ENCODE results near the gene AMOTL2.

Gene AMOTL2

GRCh38 chr3:134332344-134332743 lies 41.9 kb downstream of the AMOTL2 start:
- Histone ChIP-seq H3K4me3 (ENCODE audit: insufficient read depth in 1 of 2, low read depth in 1 of 2, low read length in 2 of 2) (peak overlapping the region in 1 of 2 experiments; percentile 71), H2BK5ac (ENCODE audit: low read depth, low read length, poor library complexity, severe bottlenecking) (peak overlapping the region; percentile 86), H3K9me3 (ENCODE audit: control insufficient read depth, low read length) (no peaks in the 10 kb centered on the region), H2BK120ac (ENCODE audit: low read depth, low read length) (peak overlapping the region; percentile 35), H3K18ac (ENCODE audit: low read depth in 1 of 2, low read length in 2 of 2) (peak overlapping the region; percentile 40 to 63), H3K79me1 (replicated peaks; ENCODE audit: low read length, poor library complexity, severe bottlenecking) (no peaks in the 10 kb centered on the region), H3K36me3 (ENCODE audit: control insufficient read depth in 1 of 2, insufficient read depth in 2 of 2, low read depth in 1 of 2, low read length in 2 of 2) (no peaks in the 10 kb centered on the region), H3K27ac (ENCODE audit: low read length, poor library complexity, severe bottlenecking) (peak overlapping the region; percentile 93), H3K9ac (ENCODE audit: low read length) (peak overlapping the region; percentile 67), H3K4me1 (ENCODE audit: control insufficient read depth, insufficient read depth, low read depth, low read length) (peaks cover 55% of the 10 kb centered on the region), H3K23ac (ENCODE audit: low read length in 2 of 2) (no peak overlapping the region), H2BK15ac (ENCODE audit: low read depth, poor library complexity, severe bottlenecking) (peak overlapping the region; percentile 50), H3K14ac (ENCODE audit: low read length in 2 of 2) (peak overlapping the region in 1 of 2 experiments; percentile 49), H3K4ac (ENCODE audit: low read depth in 1 of 2, low read length in 2 of 2) (peak overlapping the region; percentile 1 to 61), H3K27me3 (ENCODE audit: control insufficient read depth in 1 of 2, insufficient read depth in 1 of 2, low read length in 2 of 2) (no peaks in the 10 kb centered on the region), H4K8ac (ENCODE audit: low read length) (peak overlapping the region; percentile 12), H3K4me2 (ENCODE audit: low read length, poor library complexity, severe bottlenecking) (no peak overlapping the region), H2BK12ac (ENCODE audit: low read length in 2 of 2) (peak overlapping the region; percentile 23 to 27), H2AFZ (ENCODE audit: low read depth, low read length) (no peak overlapping the region), H2AK5ac (ENCODE audit: low read length, severe bottlenecking) (peak overlapping the region; percentile 99), H4K91ac (ENCODE audit: low read length) (peak overlapping the region; percentile 85)
- no peak for DNase-seq
- 94% methylated on average over 6 of the region's 6 CpGs for WGBS

- no peak overlapping the region for H3K4me2 ChIP-seq (ENCODE audit: low read length, poor library complexity, severe bottlenecking)
- H3K27ac ChIP-seq (ENCODE audit: low read length, poor library complexity, severe bottlenecking): peak overlapping the region; percentile 93
- DNase-seq: no peak
- peak overlapping the region in 1 of 2 experiments; percentile 82 for H2BK12ac ChIP-seq (ENCODE audit: low read length in 2 of 2)
- H3K18ac ChIP-seq (ENCODE audit: low read depth in 1 of 2, low read length in 2 of 2): peak overlapping the region in 1 of 2 experiments; percentile 63
- no peaks in the 10 kb centered on the region for H3K9me3 ChIP-seq (ENCODE audit: control insufficient read depth, low read length)
- peak overlapping the region; percentile 99 for H2AK5ac ChIP-seq (ENCODE audit: low read length, severe bottlenecking)
- no CpG with 5 or more reads among the region's 5 CpGs for WGBS
- H2BK5ac ChIP-seq (ENCODE audit: low read depth, low read length, poor library complexity, severe bottlenecking): peak overlapping the region; percentile 50
- H3K4ac ChIP-seq (ENCODE audit: low read depth in 1 of 2, low read length in 2 of 2): peak overlapping the region in 1 of 2 experiments; percentile 61
- H3K4me3 ChIP-seq (ENCODE audit: insufficient read depth in 1 of 2, low read depth in 1 of 2, low read length in 2 of 2): peak overlapping the region in 1 of 2 experiments; percentile 71
- no peaks in the 10 kb centered on the region for H3K79me1 ChIP-seq (replicated peaks; ENCODE audit: low read length, poor library complexity, severe bottlenecking)
- H3K9ac ChIP-seq (ENCODE audit: low read length): peak overlapping the region; percentile 67
- H4K8ac ChIP-seq (ENCODE audit: low read length): no peak overlapping the region
- H2BK120ac ChIP-seq (ENCODE audit: low read depth, low read length): peak overlapping the region; percentile 35
- no peak overlapping the region for H4K91ac ChIP-seq (ENCODE audit: low read length)
- no peak overlapping the region for H2BK15ac ChIP-seq (ENCODE audit: low read depth, poor library complexity, severe bottlenecking)
- H2AFZ ChIP-seq (ENCODE audit: low read depth, low read length): no peak overlapping the region
- no peak overlapping the region for H3K14ac ChIP-seq (ENCODE audit: low read length in 2 of 2)
- no peaks in the 10 kb centered on the region for H3K36me3 ChIP-seq (ENCODE audit: control insufficient read depth in 1 of 2, insufficient read depth in 2 of 2, low read depth in 1 of 2, low read length in 2 of 2)
- H3K23ac ChIP-seq (ENCODE audit: low read length in 2 of 2): no peak overlapping the region
- H3K4me1 ChIP-seq (ENCODE audit: control insufficient read depth, insufficient read depth, low read depth, low read length): peaks cover 53% of the 10 kb centered on the region
- no peaks in the 10 kb centered on the region for H3K27me3 ChIP-seq (ENCODE audit: control insufficient read depth in 1 of 2, insufficient read depth in 1 of 2, low read length in 2 of 2)
Measured at GRCh38 chr3:134331811-134332199, 42.4 kb downstream of the AMOTL2 start.

- Histone ChIP-seq H3K18ac (ENCODE audit: low read depth in 1 of 2, low read length in 2 of 2) (peak overlapping the region; percentile 53 to 67), H2BK15ac (ENCODE audit: low read depth, poor library complexity, severe bottlenecking) (peak overlapping the region; percentile 96), H4K8ac (ENCODE audit: low read length) (peak overlapping the region; percentile 87)
Measured at GRCh38 chr3:134330883-134331810, 43.1 kb downstream of the AMOTL2 start.

GRCh38 chr3:134328846-134329245 lies 45.4 kb downstream of the AMOTL2 start:
- Histone ChIP-seq H3K4me1 (ENCODE audit: control insufficient read depth, insufficient read depth, low read depth, low read length) (peaks cover 48% of the 10 kb centered on the region), H2BK15ac (ENCODE audit: low read depth, poor library complexity, severe bottlenecking) (no peak overlapping the region), H4K8ac (ENCODE audit: low read length) (peak overlapping the region; percentile 76), H2AFZ (ENCODE audit: low read depth, low read length) (no peak overlapping the region), H3K27ac (ENCODE audit: low read length, poor library complexity, severe bottlenecking) (peak overlapping the region; percentile 99), H3K4me2 (ENCODE audit: low read length, poor library complexity, severe bottlenecking) (no peak overlapping the region), H3K36me3 (ENCODE audit: control insufficient read depth in 1 of 2, insufficient read depth in 2 of 2, low read depth in 1 of 2, low read length in 2 of 2) (no peaks in the 10 kb centered on the region), H3K27me3 (ENCODE audit: control insufficient read depth in 1 of 2, insufficient read depth in 1 of 2, low read length in 2 of 2) (no peaks in the 10 kb centered on the region), H2BK12ac (ENCODE audit: low read length in 2 of 2) (peak overlapping the region in 1 of 2 experiments; percentile 82), H2BK120ac (ENCODE audit: low read depth, low read length) (no peak overlapping the region), H3K23ac (ENCODE audit: low read length in 2 of 2) (no peak overlapping the region), H3K4ac (ENCODE audit: low read depth in 1 of 2, low read length in 2 of 2) (no peak overlapping the region), H3K14ac (ENCODE audit: low read length in 2 of 2) (no peak overlapping the region), H3K18ac (ENCODE audit: low read depth in 1 of 2, low read length in 2 of 2) (peak overlapping the region in 1 of 2 experiments; percentile 46), H4K91ac (ENCODE audit: low read length) (no peak overlapping the region), H3K9me3 (ENCODE audit: control insufficient read depth, low read length) (no peaks in the 10 kb centered on the region), H2BK5ac (ENCODE audit: low read depth, low read length, poor library complexity, severe bottlenecking) (no peak overlapping the region), H2AK5ac (ENCODE audit: low read length, severe bottlenecking) (peak overlapping the region; percentile 94), H3K9ac (ENCODE audit: low read length) (peak overlapping the region; percentile 66), H3K4me3 (ENCODE audit: insufficient read depth in 1 of 2, low read depth in 1 of 2, low read length in 2 of 2) (no peak overlapping the region), H3K79me1 (replicated peaks; ENCODE audit: low read length, poor library complexity, severe bottlenecking) (no peaks in the 10 kb centered on the region)
- DNase-seq: no peak
- WGBS: 70% methylated on average over 1 of the region's 1 CpG

More at GRCh38 chr3:134330883-134331810, 43.1 kb downstream of the AMOTL2 start:
- no peaks in the 10 kb centered on the region for H3K79me1 ChIP-seq (replicated peaks; ENCODE audit: low read length, poor library complexity, severe bottlenecking)
- no peak overlapping the region for H3K23ac ChIP-seq (ENCODE audit: low read length in 2 of 2)
- peak overlapping the region; percentile 73 for H4K91ac ChIP-seq (ENCODE audit: low read length)
- peak overlapping the region; percentile 83 for H2BK5ac ChIP-seq (ENCODE audit: low read depth, low read length, poor library complexity, severe bottlenecking)
- no peak overlapping the region for H3K14ac ChIP-seq (ENCODE audit: low read length in 2 of 2)
- H3K4me2 ChIP-seq (ENCODE audit: low read length, poor library complexity, severe bottlenecking): no peak overlapping the region
- H3K4ac ChIP-seq (ENCODE audit: low read depth in 1 of 2, low read length in 2 of 2): peak overlapping the region; percentile 71 to 89
- peak overlapping the region in 1 of 2 experiments; percentile 71 for H3K4me3 ChIP-seq (ENCODE audit: insufficient read depth in 1 of 2, low read depth in 1 of 2, low read length in 2 of 2)
- no peak overlapping the region for H2AFZ ChIP-seq (ENCODE audit: low read depth, low read length)
- peak overlapping the region; percentile 56 for H2BK120ac ChIP-seq (ENCODE audit: low read depth, low read length)
- peak overlapping the region; percentile 93 for H3K27ac ChIP-seq (ENCODE audit: low read length, poor library complexity, severe bottlenecking)
- no peaks in the 10 kb centered on the region for H3K36me3 ChIP-seq (ENCODE audit: control insufficient read depth in 1 of 2, insufficient read depth in 2 of 2, low read depth in 1 of 2, low read length in 2 of 2)
- DNase-seq: peak; percentile 63
- H3K4me1 ChIP-seq (ENCODE audit: control insufficient read depth, insufficient read depth, low read depth, low read length): peaks cover 49% of the 10 kb centered on the region
- WGBS: 60% methylated on average over 5 of the region's 6 CpGs
- no peaks in the 10 kb centered on the region for H3K27me3 ChIP-seq (ENCODE audit: control insufficient read depth in 1 of 2, insufficient read depth in 1 of 2, low read length in 2 of 2)
- no peaks in the 10 kb centered on the region for H3K9me3 ChIP-seq (ENCODE audit: control insufficient read depth, low read length)
- H2AK5ac ChIP-seq (ENCODE audit: low read length, severe bottlenecking): peak overlapping the region; percentile 99
- peak overlapping the region; percentile 67 for H3K9ac ChIP-seq (ENCODE audit: low read length)
- peak overlapping the region; percentile 27 to 71 for H2BK12ac ChIP-seq (ENCODE audit: low read length in 2 of 2)
